ENCODE measurements around the gene TMEM121B.

The TMEM121B gene

GRCh38 chr22:17098379-17098819 is 22.8 kb downstream of the TMEM121B start:
- no peak overlapping the region for H3K27ac ChIP-seq (ENCODE audit: low read depth, low read length)
- no peaks in the 10 kb centered on the region for H3K27me3 ChIP-seq (ENCODE audit: control insufficient read depth in 1 of 2, insufficient read depth in 2 of 2, low read length in 2 of 2)
- H3K9ac ChIP-seq (ENCODE audit: low read length): no peak overlapping the region
- H3K9me3 ChIP-seq (ENCODE audit: low read length): no peaks in the 10 kb centered on the region
- H3K36me3 ChIP-seq (ENCODE audit: insufficient read depth, low read length): peaks cover 34% of the 10 kb centered on the region
- H3K4me3 ChIP-seq (ENCODE audit: low read depth in 1 of 2, low read length in 2 of 2): no peak overlapping the region
- H3K4me1 ChIP-seq (ENCODE audit: insufficient read depth, low read length): no peaks in the 10 kb centered on the region

GRCh38 chr22:17097701-17098100 is 23.5 kb downstream of the TMEM121B start:
- Histone ChIP-seq H3K4me1 (ENCODE audit: insufficient read depth, low read length) (no peaks in the 10 kb centered on the region), H3K9ac (ENCODE audit: low read length) (no peak overlapping the region), H3K27me3 (ENCODE audit: control insufficient read depth in 1 of 2, insufficient read depth in 2 of 2, low read length in 2 of 2) (no peaks in the 10 kb centered on the region), H3K4me3 (ENCODE audit: low read depth in 1 of 2, low read length in 2 of 2) (no peak overlapping the region), H3K9me3 (ENCODE audit: low read length) (no peaks in the 10 kb centered on the region), H3K27ac (ENCODE audit: low read depth, low read length) (no peak overlapping the region), H3K36me3 (ENCODE audit: insufficient read depth, low read length) (peaks cover 31% of the 10 kb centered on the region)

GRCh38 chr22:17097062-17097461 is 24.1 kb downstream of the TMEM121B start:
- Histone ChIP-seq H3K9me3 (ENCODE audit: low read length) (no peaks in the 10 kb centered on the region), H3K27me3 (ENCODE audit: control insufficient read depth in 1 of 2, insufficient read depth in 2 of 2, low read length in 2 of 2) (no peaks in the 10 kb centered on the region), H3K9ac (ENCODE audit: low read length) (no peak overlapping the region), H3K4me3 (ENCODE audit: low read depth in 1 of 2, low read length in 2 of 2) (no peak overlapping the region), H3K27ac (ENCODE audit: low read depth, low read length) (no peak overlapping the region), H3K36me3 (ENCODE audit: insufficient read depth, low read length) (peaks cover 31% of the 10 kb centered on the region), H3K4me1 (ENCODE audit: insufficient read depth, low read length) (no peaks in the 10 kb centered on the region)

- Histone ChIP-seq H3K27ac (ENCODE audit: low read depth, low read length) (no peak overlapping the region), H3K4me1 (ENCODE audit: insufficient read depth, low read length) (no peaks in the 10 kb centered on the region)
Observed at GRCh38 chr22:17096071-17096470, 25.1 kb downstream of the TMEM121B start.

GRCh38 chr22:17095538-17095937 is 25.6 kb downstream of the TMEM121B start:
- Histone ChIP-seq H3K9ac (ENCODE audit: low read length) (no peak overlapping the region), H3K4me1 (ENCODE audit: insufficient read depth, low read length) (no peaks in the 10 kb centered on the region), H3K27ac (ENCODE audit: low read depth, low read length) (no peak overlapping the region), H3K27me3 (ENCODE audit: control insufficient read depth in 1 of 2, insufficient read depth in 2 of 2, low read length in 2 of 2) (no peaks in the 10 kb centered on the region), H3K9me3 (ENCODE audit: low read length) (no peaks in the 10 kb centered on the region), H3K4me3 (ENCODE audit: low read depth in 1 of 2, low read length in 2 of 2) (no peak overlapping the region), H3K36me3 (ENCODE audit: insufficient read depth, low read length) (peaks cover 24% of the 10 kb centered on the region)

More at GRCh38 chr22:17096071-17096470, 25.1 kb downstream of the TMEM121B start:
- Histone ChIP-seq H3K4me3 (ENCODE audit: low read depth in 1 of 2, low read length in 2 of 2) (no peak overlapping the region), H3K9ac (ENCODE audit: low read length) (no peak overlapping the region), H3K27me3 (ENCODE audit: control insufficient read depth in 1 of 2, insufficient read depth in 2 of 2, low read length in 2 of 2) (no peaks in the 10 kb centered on the region), H3K36me3 (ENCODE audit: insufficient read depth, low read length) (peaks cover 25% of the 10 kb centered on the region), H3K9me3 (ENCODE audit: low read length) (no peaks in the 10 kb centered on the region)

GRCh38 chr22:17093081-17093480 is 28.1 kb downstream of the TMEM121B start:
- Histone ChIP-seq H3K4me3 (ENCODE audit: low read depth in 1 of 2, low read length in 2 of 2) (no peak overlapping the region), H3K4me1 (ENCODE audit: insufficient read depth, low read length) (no peaks in the 10 kb centered on the region), H3K9me3 (ENCODE audit: low read length) (no peaks in the 10 kb centered on the region)

GRCh38 chr22:17091851-17092250 is 29.3 kb downstream of the TMEM121B start:
- Histone ChIP-seq H3K4me3 (ENCODE audit: low read depth in 1 of 2, low read length in 2 of 2) (no peak overlapping the region), H3K27ac (ENCODE audit: low read depth, low read length) (no peak overlapping the region), H3K4me1 (ENCODE audit: insufficient read depth, low read length) (no peaks in the 10 kb centered on the region)

More at GRCh38 chr22:17093081-17093480, 28.1 kb downstream of the TMEM121B start:
- H3K27me3 ChIP-seq (ENCODE audit: control insufficient read depth in 1 of 2, insufficient read depth in 2 of 2, low read length in 2 of 2): no peaks in the 10 kb centered on the region
- peaks cover under 1% of the 10 kb centered on the region for H3K36me3 ChIP-seq (ENCODE audit: insufficient read depth, low read length)
- no peak overlapping the region for H3K27ac ChIP-seq (ENCODE audit: low read depth, low read length)
- H3K9ac ChIP-seq (ENCODE audit: low read length): no peak overlapping the region

GRCh38 chr22:17090550-17090949 is 30.6 kb downstream of the TMEM121B start:
- H3K4me1 ChIP-seq (ENCODE audit: insufficient read depth, low read length): no peaks in the 10 kb centered on the region
- peaks cover 0 to 2% of the 10 kb centered on the region in 2 donors for H3K27me3 ChIP-seq (ENCODE audit: control insufficient read depth in 1 of 2, insufficient read depth in 2 of 2, low read length in 2 of 2)

More at GRCh38 chr22:17091851-17092250, 29.3 kb downstream of the TMEM121B start:
- H3K9ac ChIP-seq (ENCODE audit: low read length): no peak overlapping the region
- no peaks in the 10 kb centered on the region for H3K9me3 ChIP-seq (ENCODE audit: low read length)
- H3K27me3 ChIP-seq (ENCODE audit: control insufficient read depth in 1 of 2, insufficient read depth in 2 of 2, low read length in 2 of 2): no peaks in the 10 kb centered on the region
- no peaks in the 10 kb centered on the region for H3K36me3 ChIP-seq (ENCODE audit: insufficient read depth, low read length)

GRCh38 chr22:17087498-17088131 is 33.5 kb downstream of the TMEM121B start:
- no peaks in the 10 kb centered on the region for H3K4me1 ChIP-seq (ENCODE audit: insufficient read depth, low read length)
- no peaks in the 10 kb centered on the region for H3K9me3 ChIP-seq (ENCODE audit: low read length)
- no peak overlapping the region for H3K9ac ChIP-seq (ENCODE audit: low read length)
- peaks cover 0 to 15% of the 10 kb centered on the region in 2 donors for H3K27me3 ChIP-seq (ENCODE audit: control insufficient read depth in 1 of 2, insufficient read depth in 2 of 2, low read length in 2 of 2)
- H3K4me3 ChIP-seq (ENCODE audit: low read depth in 1 of 2, low read length in 2 of 2): no peak overlapping the region
- H3K27ac ChIP-seq (ENCODE audit: low read depth, low read length): no peak overlapping the region
- H3K36me3 ChIP-seq (ENCODE audit: insufficient read depth, low read length): no peaks in the 10 kb centered on the region

More at GRCh38 chr22:17090550-17090949, 30.6 kb downstream of the TMEM121B start:
- no peaks in the 10 kb centered on the region for H3K36me3 ChIP-seq (ENCODE audit: insufficient read depth, low read length)
- no peak overlapping the region for H3K27ac ChIP-seq (ENCODE audit: low read depth, low read length)
- no peaks in the 10 kb centered on the region for H3K9me3 ChIP-seq (ENCODE audit: low read length)
- H3K4me3 ChIP-seq (ENCODE audit: low read depth in 1 of 2, low read length in 2 of 2): no peak overlapping the region
- H3K9ac ChIP-seq (ENCODE audit: low read length): no peak overlapping the region

GRCh38 chr22:17086788-17087497 is 34.2 kb downstream of the TMEM121B start:
- H3K4me1 ChIP-seq (ENCODE audit: insufficient read depth, low read length): no peaks in the 10 kb centered on the region
- H3K9ac ChIP-seq (ENCODE audit: low read length): no peak overlapping the region
- H3K27ac ChIP-seq (ENCODE audit: low read depth, low read length): no peak overlapping the region
- H3K27me3 ChIP-seq (ENCODE audit: control insufficient read depth in 1 of 2, insufficient read depth in 2 of 2, low read length in 2 of 2): peaks cover 0 to 15% of the 10 kb centered on the region in 2 donors
- H3K9me3 ChIP-seq (ENCODE audit: low read length): no peaks in the 10 kb centered on the region
- no peak overlapping the region for H3K4me3 ChIP-seq (ENCODE audit: low read depth in 1 of 2, low read length in 2 of 2)
- H3K36me3 ChIP-seq (ENCODE audit: insufficient read depth, low read length): no peaks in the 10 kb centered on the region

GRCh38 chr22:17086296-17086695 is 34.9 kb downstream of the TMEM121B start:
- Histone ChIP-seq H3K27me3 (ENCODE audit: control insufficient read depth in 1 of 2, insufficient read depth in 2 of 2, low read length in 2 of 2) (peaks cover 0 to 15% of the 10 kb centered on the region in 2 donors), H3K36me3 (ENCODE audit: insufficient read depth, low read length) (no peaks in the 10 kb centered on the region), H3K9ac (ENCODE audit: low read length) (no peak overlapping the region), H3K4me3 (ENCODE audit: low read depth in 1 of 2, low read length in 2 of 2) (peak overlapping the region in 1 of 2 donors; percentile 52), H3K4me1 (ENCODE audit: insufficient read depth, low read length) (no peaks in the 10 kb centered on the region), H3K27ac (ENCODE audit: low read depth, low read length) (no peak overlapping the region), H3K9me3 (ENCODE audit: low read length) (no peaks in the 10 kb centered on the region)
